Hepatocyte (in vitro differentiated cells): Measurements from ENCODE around the gene PAPPA2. TPM values are rescaled to one million over a fixed set of nuclear protein-coding genes. Genes with fewer than 3 reads are reported as not detected.

Experiments used
- DNase-seq: peaks from one replicate; pipeline ENCODE4 v3.0.0-alpha.2; 2016; ENCODE audit warnings: low spot score
- H2AFZ ChIP-seq: fragments of 200-600 bp; sonication (generic); 2 replicates; pipeline ENCODE4 v1.6.0; 2016; ENCODE audit warnings: antibody characterized with exemption, mild to moderate bottlenecking
- H3K27ac ChIP-seq: fragments of 200-600 bp; sonication (generic); 2 replicates; pipeline ENCODE4 v1.5.1; 2016; ENCODE audit warnings: mild to moderate bottlenecking
- H3K27me3 ChIP-seq: fragments of 200-600 bp; sonication (generic); 2 replicates; pipeline ENCODE4 v1.6.1; 2016
- H3K36me3 ChIP-seq: fragments of 200-600 bp; sonication (generic); replicated peaks from 2 replicates; pipeline ENCODE4 v1.5.1; 2016; ENCODE audit warnings: low read depth; ENCODE audit not compliant: insufficient read depth
- H3K4me1 ChIP-seq: fragments of 200-600 bp; sonication (generic); 2 replicates; pipeline ENCODE4 v1.5.1; 2016; ENCODE audit warnings: mild to moderate bottlenecking, moderate library complexity; ENCODE audit not compliant: insufficient read depth
- H3K4me2 ChIP-seq: fragments of 200-600 bp; sonication (generic); 2 replicates; pipeline ENCODE4 v1.6.0; 2016
- H3K4me3 ChIP-seq: fragments of 200-600 bp; sonication (generic); 2 replicates; pipeline ENCODE4 v1.5.1; 2016; ENCODE audit warnings: mild to moderate bottlenecking
- H3K79me2 ChIP-seq: fragments of 200-600 bp; sonication (generic); 2 replicates; pipeline ENCODE4 v1.6.0; 2017; ENCODE audit warnings: mild to moderate bottlenecking
- H3K9me2 ChIP-seq: fragments of 200-600 bp; sonication (generic); replicated peaks from 2 replicates; pipeline ENCODE4 v1.6.0; 2017; ENCODE audit warnings: mild to moderate bottlenecking; ENCODE audit not compliant: insufficient read depth
- H3K9me3 ChIP-seq: fragments of 200-600 bp; sonication (generic); 2 replicates; pipeline ENCODE4 v1.5.1; 2016; ENCODE audit warnings: low read depth, mild to moderate bottlenecking
- H4K20me1 ChIP-seq: fragments of 200-600 bp; sonication (generic); 2 replicates; pipeline ENCODE4 v1.6.0; 2016; ENCODE audit warnings: mild to moderate bottlenecking; ENCODE audit not compliant: insufficient read depth, poor library complexity, severe bottlenecking
- EZH2 ChIP-seq: fragments of 200-600 bp; sonication (generic); IDR thresholded peaks from 2 replicates; pipeline ENCODE4 v1.6.1; 2016; ENCODE audit warnings: antibody characterized with exemption, mild to moderate bottlenecking, borderline replicate concordance
- EZH2phosphoT487 ChIP-seq: fragments of 200-600 bp; sonication (generic); IDR thresholded peaks from one replicate; pipeline ENCODE4 v1.6.1; 2018; ENCODE audit warnings: antibody characterized with exemption, mild to moderate bottlenecking, low read depth, moderate library complexity; ENCODE audit not compliant: unreplicated experiment, severe bottlenecking
- WGBS: methylation state at CpG from one replicate; pipeline ENCODE4 v1.1.6; 2016; ENCODE audit warnings: low lambda C conversion rate; ENCODE audit errors: missing lambda C conversion rate; 5-methylcytosine and 5-hydroxymethylcytosine counted together
- polyA plus RNA-seq: library from polyadenylated mRNA; unstranded; fragments of >200 nt; fragmentation: Nextera tagmentation; extraction: Ambion mirVana; gene quantifications from 2 replicates; pipeline ENCODE4 v1.2.1, GENCODE V29; 2016
- total RNA-seq: library from RNA; depleted of rRNA; stranded (reverse); fragments of >200 nt; gene quantifications from 2 replicates; pipeline ENCODE4 v1.2.3, GENCODE V29; 2014
- TF ChIP-seq, protein P1 (sequence below): fragments of 200-600 bp; sonication (generic); IDR thresholded peaks from 2 replicates; pipeline ENCODE4 v1.5.1; 2016; ENCODE audit warnings: antibody characterized with exemption, mild to moderate bottlenecking; ENCODE audit not compliant: poor library complexity

Gene PAPPA2
- total and polyA plus RNA-seq, 2 experiments from 2014 or later = 1.9 to 2.6 TPM

DNA sequence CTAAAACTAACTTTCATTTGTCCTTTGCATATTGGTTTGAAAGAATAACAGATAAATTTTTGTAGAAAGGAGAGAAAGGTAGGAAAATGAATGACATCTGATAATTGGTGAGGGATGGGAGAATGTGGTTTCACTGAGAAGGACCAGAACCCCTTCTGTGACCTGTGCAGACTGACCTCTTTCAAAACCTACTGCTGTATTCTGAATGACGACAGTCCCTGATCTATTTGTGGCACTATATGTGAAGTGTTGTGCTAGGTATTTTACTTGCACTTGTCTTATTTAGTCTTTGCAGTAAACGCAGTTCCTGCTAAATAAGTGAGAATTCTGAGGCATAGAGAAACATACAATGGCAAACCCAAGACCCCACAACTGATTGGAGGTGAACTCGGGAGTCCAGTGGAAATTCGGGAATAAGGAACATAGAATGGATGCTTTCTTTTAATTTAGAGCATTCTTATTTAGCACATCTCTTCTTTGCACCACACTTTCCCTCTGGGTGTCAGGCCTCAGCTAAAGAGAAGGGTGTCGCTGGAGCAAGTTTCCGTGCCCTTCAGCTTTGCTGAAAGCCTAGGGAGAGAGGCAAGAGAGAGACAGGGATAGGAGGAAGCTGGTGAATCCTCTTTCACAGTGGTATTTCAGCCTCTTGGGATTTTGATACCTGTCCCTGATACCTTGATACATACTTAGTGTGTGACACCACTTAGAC lies 230.2 kb downstream of the PAPPA2 start:
- Histone ChIP-seq H3K9me3 (no peaks in the 10 kb centered on the region), H3K79me2 (no peaks in the 10 kb centered on the region), H4K20me1 (no peaks in the 10 kb centered on the region), H3K36me3 (no peaks in the 10 kb centered on the region), H2AFZ (no peak overlapping the region), H3K9me2 (no peaks in the 10 kb centered on the region), H3K27me3 (no peaks in the 10 kb centered on the region), H3K4me3 (no peak overlapping the region), H3K27ac (no peak overlapping the region), H3K4me2 (no peak overlapping the region), H3K4me1 (peaks cover 12% of the 10 kb centered on the region)
- DNase-seq = no peak
- WGBS = 88% methylated on average over 6 of the region's 6 CpGs
- no peak for TF ChIP-seq EZH2
- TF ChIP-seq EZH2phosphoT487 = no peak
- TF ChIP-seq, protein P1, sequence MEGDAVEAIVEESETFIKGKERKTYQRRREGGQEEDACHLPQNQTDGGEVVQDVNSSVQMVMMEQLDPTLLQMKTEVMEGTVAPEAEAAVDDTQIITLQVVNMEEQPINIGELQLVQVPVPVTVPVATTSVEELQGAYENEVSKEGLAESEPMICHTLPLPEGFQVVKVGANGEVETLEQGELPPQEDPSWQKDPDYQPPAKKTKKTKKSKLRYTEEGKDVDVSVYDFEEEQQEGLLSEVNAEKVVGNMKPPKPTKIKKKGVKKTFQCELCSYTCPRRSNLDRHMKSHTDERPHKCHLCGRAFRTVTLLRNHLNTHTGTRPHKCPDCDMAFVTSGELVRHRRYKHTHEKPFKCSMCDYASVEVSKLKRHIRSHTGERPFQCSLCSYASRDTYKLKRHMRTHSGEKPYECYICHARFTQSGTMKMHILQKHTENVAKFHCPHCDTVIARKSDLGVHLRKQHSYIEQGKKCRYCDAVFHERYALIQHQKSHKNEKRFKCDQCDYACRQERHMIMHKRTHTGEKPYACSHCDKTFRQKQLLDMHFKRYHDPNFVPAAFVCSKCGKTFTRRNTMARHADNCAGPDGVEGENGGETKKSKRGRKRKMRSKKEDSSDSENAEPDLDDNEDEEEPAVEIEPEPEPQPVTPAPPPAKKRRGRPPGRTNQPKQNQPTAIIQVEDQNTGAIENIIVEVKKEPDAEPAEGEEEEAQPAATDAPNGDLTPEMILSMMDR = no peak

GRCh38 chr1:176693697-176694329 lies 230.8 kb downstream of the PAPPA2 start:
- 51% methylated on average over 11 of the region's 11 CpGs for WGBS
- Histone ChIP-seq H4K20me1 (no peaks in the 10 kb centered on the region), H3K27ac (no peak overlapping the region), H3K4me2 (peak overlapping the region; percentile 35), H3K27me3 (no peaks in the 10 kb centered on the region), H3K79me2 (no peaks in the 10 kb centered on the region), H3K9me3 (no peaks in the 10 kb centered on the region), H3K36me3 (no peaks in the 10 kb centered on the region), H3K4me1 (peaks cover 12% of the 10 kb centered on the region), H2AFZ (no peak overlapping the region), H3K4me3 (no peak overlapping the region), H3K9me2 (no peaks in the 10 kb centered on the region)
- TF ChIP-seq, protein P1 = no peak
- TF ChIP-seq EZH2 = no peak
- no peak for TF ChIP-seq EZH2phosphoT487
- DNase-seq = no peak

GRCh38 chr1:176694713-176695112 lies 231.7 kb downstream of the PAPPA2 start:
- no peaks in the 10 kb centered on the region for H3K36me3 ChIP-seq
- H3K27me3 ChIP-seq = no peaks in the 10 kb centered on the region
- H3K27ac ChIP-seq = no peak overlapping the region
- TF ChIP-seq, protein P1 = no peak
- no peak for TF ChIP-seq EZH2phosphoT487
- TF ChIP-seq EZH2 = no peak
- no peak overlapping the region for H3K4me3 ChIP-seq
- no peaks in the 10 kb centered on the region for H4K20me1 ChIP-seq
- no peak for DNase-seq
- WGBS = 65% methylated on average over 2 of the region's 2 CpGs
- H3K79me2 ChIP-seq = no peaks in the 10 kb centered on the region
- H3K4me2 ChIP-seq = no peak overlapping the region
- peaks cover 12% of the 10 kb centered on the region for H3K4me1 ChIP-seq
- H3K9me3 ChIP-seq = no peaks in the 10 kb centered on the region
- H3K9me2 ChIP-seq = no peaks in the 10 kb centered on the region
- H2AFZ ChIP-seq = no peak overlapping the region
